Parathyroid adenoma (tissue), 2 donors: Measurements from ENCODE around the gene BTN3A1.

ENCODE experiments used
- H2AFZ ChIP-seq: fragments of 300-600 bp; sonication (generic); one replicate; pipeline ENCODE4 v1.7.0; 2017; ENCODE audit warnings: antibody characterized with exemption, mild to moderate bottlenecking
- H3K27ac ChIP-seq: fragments of 300-600 bp; sonication (generic); one replicate; pipeline ENCODE4 v1.7.0; 2017
- H3K27me3 ChIP-seq: fragments of 300-600 bp; sonication (generic); one replicate; pipeline ENCODE4 v1.7.0; 2017; ENCODE audit warnings: low read length; ENCODE audit not compliant: control insufficient read depth, insufficient read depth
- H3K36me3 ChIP-seq: fragments of 300-600 bp; sonication (generic); one replicate; pipeline ENCODE4 v1.7.0; 2017; ENCODE audit warnings: low read length; ENCODE audit not compliant: control insufficient read depth, insufficient read depth
- H3K4me1 ChIP-seq: fragments of 300-600 bp; sonication (generic); one replicate; pipeline ENCODE4 v1.7.0; 2017; ENCODE audit warnings: control low read depth
- H3K4me2 ChIP-seq: fragments of 300-600 bp; sonication (generic); one replicate; pipeline ENCODE4 v1.7.0; 2017; ENCODE audit warnings: low read length
- H3K4me3 ChIP-seq: fragments of 300-600 bp; sonication (generic); one replicate; pipeline ENCODE4 v1.7.0; 2017; ENCODE audit warnings: low read depth, low read length
- H3K79me2 ChIP-seq: fragments of 300-600 bp; sonication (generic); one replicate; pipeline ENCODE4 v1.7.0; 2017; ENCODE audit warnings: control low read depth
- H3K9ac ChIP-seq: fragments of 300-600 bp; sonication (generic); one replicate; pipeline ENCODE4 v1.7.0; 2017; ENCODE audit warnings: mild to moderate bottlenecking
- H3K9me3 ChIP-seq: fragments of 300-600 bp; sonication (generic); one replicate; pipeline ENCODE4 v1.7.0; 2017; ENCODE audit warnings: low read length; ENCODE audit not compliant: control insufficient read depth
- CTCF ChIP-seq: fragments of 300-600 bp; sonication (generic); IDR thresholded peaks from one replicate; pipeline ENCODE4 v1.7.0; 2017; ENCODE audit warnings: antibody characterized with exemption, mild to moderate bottlenecking
- donor health status: primary hyperparathyroidism.

The BTN3A1 gene

GRCh38 chr6:26388441-26388840, 13.6 kb upstream of the BTN3A1 start:
- H3K27me3 ChIP-seq = no peaks in the 10 kb centered on the region
- no peaks in the 10 kb centered on the region for H3K36me3 ChIP-seq
- no peaks in the 10 kb centered on the region for H3K9me3 ChIP-seq
- no peak overlapping the region for H3K4me3 ChIP-seq
- H3K27ac ChIP-seq = no peak overlapping the region
- H3K9ac ChIP-seq = no peak overlapping the region
- H2AFZ ChIP-seq = no peak overlapping the region
- no peak for TF ChIP-seq CTCF
- H3K4me2 ChIP-seq = no peak overlapping the region
- no peaks in the 10 kb centered on the region for H3K79me2 ChIP-seq
- H3K4me1 ChIP-seq = no peaks in the 10 kb centered on the region

GRCh38 chr6:26389349-26389894, 12.7 kb upstream of the BTN3A1 start:
- Histone ChIP-seq H3K9ac (no peak overlapping the region), H3K4me3 (no peak overlapping the region), H3K27ac (no peak overlapping the region), H3K4me2 (no peak overlapping the region), H3K4me1 (no peaks in the 10 kb centered on the region), H3K36me3 (no peaks in the 10 kb centered on the region), H3K27me3 (no peaks in the 10 kb centered on the region), H3K9me3 (no peaks in the 10 kb centered on the region), H3K79me2 (no peaks in the 10 kb centered on the region), H2AFZ (no peak overlapping the region)
- TF ChIP-seq CTCF = no peak

GRCh38 chr6:26390531-26390930, 11.5 kb upstream of the BTN3A1 start:
- no peaks in the 10 kb centered on the region for H3K36me3 ChIP-seq
- no peak for TF ChIP-seq CTCF
- no peaks in the 10 kb centered on the region for H3K79me2 ChIP-seq
- no peaks in the 10 kb centered on the region for H3K9me3 ChIP-seq
- H2AFZ ChIP-seq = no peak overlapping the region
- no peaks in the 10 kb centered on the region for H3K27me3 ChIP-seq
- H3K27ac ChIP-seq = no peak overlapping the region
- no peak overlapping the region for H3K9ac ChIP-seq
- no peaks in the 10 kb centered on the region for H3K4me1 ChIP-seq
- H3K4me2 ChIP-seq = no peak overlapping the region
- H3K4me3 ChIP-seq = no peak overlapping the region

- H3K4me1 ChIP-seq = no peaks in the 10 kb centered on the region
- no peak overlapping the region for H3K4me2 ChIP-seq
- no peak overlapping the region for H3K9ac ChIP-seq
- no peaks in the 10 kb centered on the region for H3K79me2 ChIP-seq
- no peaks in the 10 kb centered on the region for H3K36me3 ChIP-seq
- H3K27ac ChIP-seq = no peak overlapping the region
- no peak overlapping the region for H3K4me3 ChIP-seq
- TF ChIP-seq CTCF = no peak
- H3K27me3 ChIP-seq = no peaks in the 10 kb centered on the region
- H3K9me3 ChIP-seq = no peaks in the 10 kb centered on the region
- H2AFZ ChIP-seq = no peak overlapping the region
Observed at GRCh38 chr6:26392932-26393636, 9.0 kb upstream of the BTN3A1 start.

- H3K4me3 ChIP-seq = no peak overlapping the region
- no peak for TF ChIP-seq CTCF
- H3K9ac ChIP-seq = no peak overlapping the region
- no peaks in the 10 kb centered on the region for H3K79me2 ChIP-seq
- H3K4me2 ChIP-seq = no peak overlapping the region
- no peaks in the 10 kb centered on the region for H3K27me3 ChIP-seq
- no peaks in the 10 kb centered on the region for H3K4me1 ChIP-seq
- no peak overlapping the region for H2AFZ ChIP-seq
- H3K9me3 ChIP-seq = no peaks in the 10 kb centered on the region
- H3K27ac ChIP-seq = no peak overlapping the region
- H3K36me3 ChIP-seq = no peaks in the 10 kb centered on the region
Observed at GRCh38 chr6:26394289-26394688, 7.8 kb upstream of the BTN3A1 start.
